ENCODE results near the gene TEC. TPM values are rescaled to one million over a fixed set of nuclear protein-coding genes. Genes with fewer than 3 reads are reported as not detected.
"Not testable (repeated sequence)": the region's sequence is repeated elsewhere in the genome, so short reads cannot be mapped to it uniquely, and the experiment has no call there.

The TEC gene
- polyA plus RNA-seq, 3 donors from 2014 or later: 2.2 to 4.8 (median 2.9) TPM

DNA sequence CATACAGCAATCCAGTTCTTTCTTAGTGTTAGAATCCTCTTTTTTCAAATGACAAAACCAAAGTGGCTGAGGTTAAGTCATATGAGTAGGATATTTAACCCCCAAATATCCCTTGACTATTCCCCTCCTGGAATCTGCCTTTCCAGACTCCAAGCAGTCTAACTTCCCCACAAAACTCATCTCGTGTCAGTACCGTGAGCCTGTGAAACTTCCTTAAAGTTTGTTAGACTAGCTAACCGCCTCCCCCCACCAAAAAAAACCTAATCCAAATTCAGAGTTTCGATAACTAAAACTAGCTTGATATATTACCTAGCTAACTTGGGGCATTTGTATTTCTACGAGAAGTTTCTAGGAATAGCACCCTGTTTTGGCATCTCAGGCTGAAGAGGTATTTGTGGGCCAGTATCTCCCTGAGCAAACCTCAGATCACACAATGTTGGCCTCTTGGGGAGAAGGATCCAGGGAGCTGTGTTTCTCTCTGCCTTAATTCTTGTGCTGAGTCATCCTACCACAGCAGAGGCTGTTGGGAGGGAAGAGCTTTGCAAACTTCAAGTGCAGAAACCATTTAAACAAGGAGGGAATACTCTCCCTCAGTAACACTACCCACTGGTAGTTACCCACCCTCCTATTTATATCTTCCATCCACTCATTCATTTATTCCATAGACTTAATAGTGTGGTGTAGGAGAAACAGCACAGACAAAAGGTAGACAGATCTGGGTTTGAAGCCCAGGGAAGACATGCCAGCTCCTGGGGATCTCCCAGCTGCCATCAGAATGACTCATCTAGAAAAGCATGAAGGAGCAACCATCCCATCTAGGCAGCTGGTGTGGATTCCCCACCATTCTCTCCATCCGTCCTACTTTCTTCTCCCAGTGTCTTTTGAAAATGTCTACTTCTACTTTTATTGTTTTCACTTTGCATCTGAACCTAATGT, 96.3 kb downstream of the TEC start:
- no peak for DNase-seq
- Mint-ChIP-seq H3K27ac (no peak overlapping the region), H3K9me3 (no peaks in the 10 kb centered on the region), H3K4me1 (no peaks in the 10 kb centered on the region), H3K36me3 (peaks cover 0 to 6% (median 5%) of the 10 kb centered on the region in 3 donors), H3K27me3 (ENCODE audit: low read depth in 3 of 3) (no peaks in the 10 kb centered on the region), H3K4me3 (no peak overlapping the region)

DNA sequence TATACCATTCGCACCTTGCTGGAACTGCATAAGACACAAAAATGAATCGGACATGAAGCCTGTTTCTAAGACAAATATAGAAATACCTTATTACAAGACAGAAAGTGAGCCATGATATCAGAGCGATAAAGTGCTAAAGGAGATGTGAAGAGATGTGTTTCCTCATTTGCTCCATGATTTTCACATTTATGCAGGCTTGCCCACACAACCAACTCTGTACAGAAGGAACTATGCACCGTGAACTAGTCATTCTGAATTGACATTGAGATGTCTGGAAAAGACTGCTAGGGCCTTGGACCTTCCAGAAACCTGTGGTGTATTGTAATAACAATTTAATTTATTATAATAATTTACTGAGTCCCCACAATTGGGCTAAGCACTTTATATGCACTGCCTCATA, 97.0 kb downstream of the TEC start:
- DNase-seq: no peak

DNA sequence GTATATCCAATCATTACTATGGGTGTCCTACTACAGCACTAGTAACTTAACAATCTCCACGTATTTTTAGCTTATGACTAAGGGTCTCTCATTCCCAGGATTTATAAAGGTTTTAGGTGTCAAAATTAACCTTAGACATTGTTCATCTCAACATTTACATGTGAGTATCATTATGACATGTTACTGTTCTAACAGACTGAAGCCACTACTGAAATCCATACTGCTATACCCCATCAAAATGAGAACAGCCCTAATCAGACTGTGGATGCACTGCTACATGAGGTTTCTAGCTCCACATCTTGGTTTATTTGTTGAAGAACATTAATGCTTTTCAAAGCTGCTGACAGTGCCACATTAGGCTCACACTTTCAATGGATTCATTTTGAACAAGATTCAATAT, 100.0 kb downstream of the TEC start:
- H3K27me3 Mint-ChIP-seq (ENCODE audit: low read depth in 3 of 3): no peaks in the 10 kb centered on the region
- H3K9me3 Mint-ChIP-seq: no peaks in the 10 kb centered on the region
- H3K27ac Mint-ChIP-seq: no peak overlapping the region
- no peak overlapping the region for H3K4me3 Mint-ChIP-seq
- peaks cover 7 to 19% (median 11%) of the 10 kb centered on the region in 3 donors for H3K36me3 Mint-ChIP-seq
- no peak for DNase-seq
- H3K4me1 Mint-ChIP-seq: no peaks in the 10 kb centered on the region

More for the DNA sequence above, 97.0 kb downstream of the TEC start:
- Mint-ChIP-seq H3K4me1 (no peaks in the 10 kb centered on the region), H3K36me3 (peaks cover 2 to 11% (median 7%) of the 10 kb centered on the region in 3 donors), H3K27ac (no peak overlapping the region), H3K4me3 (no peak overlapping the region), H3K27me3 (ENCODE audit: low read depth in 3 of 3) (no peaks in the 10 kb centered on the region), H3K9me3 (no peaks in the 10 kb centered on the region)

DNA sequence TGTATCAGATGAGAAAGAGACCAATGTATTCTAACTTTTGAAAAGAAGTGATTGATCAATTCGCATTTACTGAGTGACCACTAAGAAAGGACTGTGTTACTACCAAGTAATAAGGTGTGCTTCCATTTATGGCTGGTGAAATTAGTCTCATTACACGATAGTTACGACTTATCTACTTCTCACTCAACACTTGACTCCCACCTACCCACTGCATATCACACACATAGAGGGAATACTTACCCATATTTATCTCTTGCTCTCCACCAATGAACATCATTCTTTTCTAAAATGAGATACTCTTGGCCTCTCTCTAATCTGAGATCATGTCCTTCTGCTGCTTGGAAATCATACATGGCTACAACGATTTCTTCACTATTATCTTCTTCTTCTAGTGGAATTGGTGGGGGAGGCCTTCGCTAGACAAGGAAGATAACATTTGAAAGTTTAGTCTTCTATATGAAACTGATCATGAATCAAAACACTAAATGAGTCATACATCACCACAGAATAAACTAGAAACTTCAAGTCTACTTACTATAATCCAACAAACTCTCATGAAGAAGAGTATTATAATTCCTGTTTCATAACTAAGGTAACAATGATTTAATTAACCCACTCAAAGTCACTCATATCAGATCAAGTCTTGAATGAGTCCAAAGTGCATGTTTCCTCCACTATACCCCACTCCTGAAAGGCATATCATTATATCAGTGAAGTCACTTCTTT, 101.9 kb downstream of the TEC start:
- H3K4me3 Mint-ChIP-seq: no peak overlapping the region
- H3K27me3 Mint-ChIP-seq (ENCODE audit: low read depth in 3 of 3): no peaks in the 10 kb centered on the region
- H3K9me3 Mint-ChIP-seq: no peaks in the 10 kb centered on the region
- H3K4me1 Mint-ChIP-seq: peaks cover 0 to 6% of the 10 kb centered on the region in 2 donors
- DNase-seq: no peak
- H3K27ac Mint-ChIP-seq: no peak overlapping the region
- H3K36me3 Mint-ChIP-seq: peaks cover 7 to 19% (median 11%) of the 10 kb centered on the region in 3 donors

DNA sequence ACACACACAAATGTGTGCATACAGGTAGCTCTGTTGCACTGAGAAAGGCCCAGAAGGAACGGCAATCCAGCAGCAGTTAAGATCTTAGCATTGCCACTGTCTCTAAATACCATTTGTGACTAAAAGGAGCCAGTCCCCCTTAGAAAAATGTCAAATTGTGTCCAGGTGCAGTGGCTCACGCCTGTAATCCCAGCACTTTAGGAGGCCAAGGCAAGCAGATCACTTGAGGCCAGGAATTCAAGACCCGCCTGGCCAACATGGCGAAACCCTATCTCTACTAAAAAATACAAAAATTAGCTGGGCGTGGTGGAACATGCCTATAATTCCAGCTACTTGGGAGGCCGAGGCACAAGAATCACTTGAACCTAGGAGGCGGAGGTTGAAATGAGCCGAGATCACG, 105.1 kb downstream of the TEC start:
- H3K27me3 Mint-ChIP-seq (ENCODE audit: low read depth in 3 of 3); H3K4me1 Mint-ChIP-seq; DNase-seq; H3K27ac Mint-ChIP-seq; H3K9me3 Mint-ChIP-seq; H3K4me3 Mint-ChIP-seq: not testable (repeated sequence)
- peaks cover 7 to 20% (median 15%) of the 10 kb centered on the region in 3 donors for H3K36me3 Mint-ChIP-seq

DNA sequence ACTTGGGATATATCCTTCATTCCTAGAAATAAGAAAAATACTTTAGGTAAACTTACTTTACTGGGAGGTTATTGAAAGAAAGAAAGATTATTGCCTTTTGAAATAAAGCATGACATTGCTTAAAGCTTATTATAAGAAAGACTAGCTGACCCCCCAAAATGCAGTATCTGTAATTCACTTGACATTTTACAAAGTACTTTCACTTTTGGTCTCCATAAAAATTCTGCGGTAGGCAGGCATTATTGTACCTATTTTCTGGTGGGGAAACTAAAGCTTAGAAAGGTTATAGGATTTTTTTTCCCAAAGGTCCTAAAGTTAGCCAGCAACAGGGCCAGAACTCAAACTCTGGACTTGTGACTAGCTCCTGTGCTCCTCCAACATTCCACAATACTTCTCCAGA, 105.9 kb downstream of the TEC start:
- H3K27me3 Mint-ChIP-seq (ENCODE audit: low read depth in 3 of 3): no peaks in the 10 kb centered on the region

DNA sequence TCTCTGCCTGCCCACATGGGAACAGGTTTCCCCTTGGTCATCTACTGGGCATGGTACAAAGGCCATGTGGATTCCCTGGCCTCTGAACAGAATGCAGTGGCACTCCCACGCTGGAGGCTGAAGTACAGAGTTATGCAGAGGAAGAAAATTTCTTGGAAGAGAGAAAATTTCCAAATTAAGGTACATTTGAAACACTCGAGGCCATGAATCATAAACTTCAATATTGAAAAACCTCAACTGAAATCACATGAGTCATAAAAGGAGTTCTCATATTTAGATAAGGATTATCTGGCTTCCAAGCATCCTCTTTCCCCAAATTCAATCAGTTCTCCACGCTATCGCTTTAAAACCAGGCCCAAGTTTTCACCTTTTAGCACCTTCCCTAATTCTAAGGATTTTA, 107.5 kb downstream of the TEC start:
- peaks cover 0 to 6% of the 10 kb centered on the region in 2 donors for H3K4me1 Mint-ChIP-seq
- H3K27ac Mint-ChIP-seq: no peak overlapping the region
- no peaks in the 10 kb centered on the region for H3K27me3 Mint-ChIP-seq (ENCODE audit: low read depth in 3 of 3)
- DNase-seq: no peak
- peaks cover 9 to 24% (median 10%) of the 10 kb centered on the region in 3 donors for H3K36me3 Mint-ChIP-seq
- no peak overlapping the region for H3K4me3 Mint-ChIP-seq
- peaks cover 0 to under 1% (median 0%) of the 10 kb centered on the region in 6 donors for H3K9me3 Mint-ChIP-seq

More for the DNA sequence above, 105.9 kb downstream of the TEC start:
- H3K9me3 Mint-ChIP-seq: no peaks in the 10 kb centered on the region
- H3K4me3 Mint-ChIP-seq: no peak overlapping the region
- no peak overlapping the region for H3K27ac Mint-ChIP-seq
- DNase-seq: no peak
- peaks cover 7 to 25% (median 15%) of the 10 kb centered on the region in 3 donors for H3K36me3 Mint-ChIP-seq
- H3K4me1 Mint-ChIP-seq: peaks cover 0 to 6% of the 10 kb centered on the region in 2 donors

DNA sequence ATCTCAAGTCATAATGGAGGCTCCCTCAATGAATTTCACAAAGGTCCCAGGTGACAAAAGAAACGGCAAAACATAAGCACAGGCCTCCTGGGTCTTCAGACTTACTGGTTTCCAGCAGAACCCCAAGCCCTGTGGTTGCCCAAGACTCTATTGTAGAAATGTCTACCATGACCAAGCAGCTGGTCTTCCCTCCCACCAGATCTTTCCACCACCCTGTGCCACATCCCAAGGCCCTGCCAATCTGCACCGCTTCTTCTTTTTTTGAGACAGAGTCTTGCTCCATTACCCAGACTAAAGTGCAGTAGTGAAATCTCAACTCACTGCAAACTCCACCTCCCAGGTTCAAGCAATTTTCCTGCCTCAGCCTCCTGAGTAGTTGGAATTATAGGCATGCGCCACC, 112.4 kb downstream of the TEC start:
- no peak for DNase-seq
- Mint-ChIP-seq H3K9me3 (peaks cover 8 to 29% (median 17%) of the 10 kb centered on the region in 6 donors), H3K4me3 (no peak overlapping the region), H3K36me3 (peaks cover 31 to 53% (median 34%) of the 10 kb centered on the region in 3 donors), H3K27ac (no peak overlapping the region), H3K27me3 (ENCODE audit: low read depth in 3 of 3) (no peaks in the 10 kb centered on the region), H3K4me1 (no peaks in the 10 kb centered on the region)

DNA sequence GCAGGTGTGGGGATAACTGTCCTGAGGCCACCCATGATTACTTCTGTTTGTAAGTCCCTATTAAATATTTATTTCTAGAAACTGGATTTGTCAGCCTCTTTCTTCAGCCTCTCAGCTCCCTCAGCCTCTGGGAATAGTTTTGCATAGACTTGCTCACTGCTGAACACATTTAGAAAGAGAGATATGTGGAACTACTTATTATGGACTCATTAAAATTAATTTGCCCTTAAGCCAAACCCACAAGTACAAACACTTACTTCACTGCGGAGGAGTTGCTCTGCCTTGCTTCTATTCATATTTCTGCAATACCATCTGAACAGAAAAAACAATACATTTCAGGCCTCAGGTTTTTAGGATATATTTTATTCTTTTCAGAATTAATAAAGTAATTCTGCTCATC, 113.2 kb downstream of the TEC start:
- DNase-seq: no peak
- Mint-ChIP-seq H3K27me3 (ENCODE audit: low read depth in 3 of 3) (no peaks in the 10 kb centered on the region), H3K4me3 (no peak overlapping the region), H3K9me3 (peaks cover 8 to 29% (median 17%) of the 10 kb centered on the region in 6 donors), H3K36me3 (peaks cover 31 to 53% (median 34%) of the 10 kb centered on the region in 3 donors), H3K27ac (no peak overlapping the region), H3K4me1 (no peaks in the 10 kb centered on the region)

DNA sequence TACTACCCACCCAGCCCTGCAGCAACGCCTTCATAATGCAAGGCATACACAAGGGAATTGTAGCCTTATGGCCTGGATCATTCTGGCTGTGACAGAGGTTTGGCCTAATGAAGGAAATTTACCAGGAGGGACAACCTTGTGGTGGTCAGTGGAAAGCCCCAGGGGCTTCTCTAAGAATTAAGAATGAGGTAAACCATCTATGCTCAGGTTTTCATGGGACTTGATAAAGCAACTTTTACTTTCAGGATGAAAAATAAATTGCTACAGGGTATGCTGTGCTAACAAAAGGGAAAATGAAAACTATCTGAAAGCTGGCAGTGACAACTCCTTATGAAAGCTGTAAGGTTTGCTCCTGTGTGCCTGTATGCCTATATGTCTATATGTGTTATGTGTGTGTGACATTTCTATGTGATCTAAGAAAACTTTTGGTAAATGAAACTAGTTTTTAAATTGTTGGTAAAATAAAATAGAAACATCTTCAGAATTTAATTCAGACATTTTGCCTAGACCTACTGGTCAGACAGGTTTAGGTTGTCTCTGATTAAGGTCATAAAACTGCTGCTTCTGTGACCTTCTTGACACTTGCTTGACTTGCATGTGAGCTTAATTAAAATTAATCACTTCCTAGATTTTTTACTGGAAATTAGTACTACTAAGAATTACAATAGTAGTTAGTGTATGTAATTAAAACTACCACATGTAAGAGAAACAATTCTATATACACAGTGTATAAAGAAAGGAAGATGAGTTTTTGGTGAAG, 115.7 kb downstream of the TEC start:
- Mint-ChIP-seq H3K27me3 (ENCODE audit: low read depth in 3 of 3) (no peaks in the 10 kb centered on the region), H3K4me3 (no peak overlapping the region), H3K36me3 (peaks cover 31 to 42% (median 34%) of the 10 kb centered on the region in 3 donors), H3K9me3 (peaks cover 8 to 29% (median 17%) of the 10 kb centered on the region in 6 donors), H3K4me1 (no peaks in the 10 kb centered on the region), H3K27ac (no peak overlapping the region)
- DNase-seq: no peak

DNA sequence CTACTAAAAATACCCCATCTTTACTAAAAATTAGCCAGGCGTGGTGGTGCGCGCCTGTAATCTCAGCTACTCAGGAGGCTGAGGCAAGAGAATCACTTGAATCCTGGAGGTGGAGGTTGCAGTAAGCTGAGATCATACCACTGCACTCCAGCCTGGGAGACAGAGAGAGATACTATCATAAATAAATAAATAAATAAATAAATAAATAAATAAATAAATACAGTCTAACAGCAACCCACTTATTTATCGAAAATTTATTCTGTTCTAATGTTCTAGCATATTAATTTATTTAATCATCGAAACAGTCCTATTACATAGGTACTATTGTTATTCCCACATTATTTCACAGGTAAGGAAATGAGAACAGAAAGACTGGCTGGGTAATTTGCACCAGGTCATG, 117.4 kb downstream of the TEC start:
- H3K4me1 Mint-ChIP-seq: no peaks in the 10 kb centered on the region
- H3K27ac Mint-ChIP-seq: no peak overlapping the region
- H3K27me3 Mint-ChIP-seq (ENCODE audit: low read depth in 3 of 3): no peaks in the 10 kb centered on the region
- no peak overlapping the region for H3K4me3 Mint-ChIP-seq
- peaks cover 8 to 29% (median 17%) of the 10 kb centered on the region in 6 donors for H3K9me3 Mint-ChIP-seq
- peaks cover 29 to 44% (median 32%) of the 10 kb centered on the region in 3 donors for H3K36me3 Mint-ChIP-seq
- DNase-seq: no peak

DNA sequence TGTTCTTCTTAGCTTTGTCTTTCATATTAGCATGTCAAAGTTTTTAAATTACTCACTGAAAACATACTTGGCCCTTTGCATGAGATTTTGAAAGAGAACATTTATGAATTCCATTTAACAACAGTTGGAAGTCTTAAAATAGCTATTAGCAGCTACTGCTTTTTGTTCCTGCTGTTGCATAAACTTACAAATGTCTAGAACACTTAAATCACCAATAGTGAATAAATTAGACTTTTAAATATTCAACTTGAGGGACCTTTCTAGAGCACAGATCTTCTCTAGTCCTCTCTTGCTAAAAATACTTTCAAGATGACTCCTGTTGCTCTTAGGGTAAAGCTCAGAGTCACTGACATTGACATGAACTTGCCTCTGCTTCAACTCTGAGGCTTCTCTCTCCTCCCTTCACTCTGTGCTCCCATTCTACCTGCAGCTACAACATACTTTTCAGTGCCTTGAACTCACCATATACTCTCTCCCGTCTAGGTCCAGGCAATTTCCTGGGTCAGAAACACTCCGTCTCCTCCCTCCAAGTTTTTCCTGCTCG, 119.7 kb downstream of the TEC start:
- Mint-ChIP-seq H3K4me1 (no peaks in the 10 kb centered on the region), H3K36me3 (peaks cover 7 to 31% (median 15%) of the 10 kb centered on the region in 3 donors), H3K9me3 (peaks cover 4 to 19% (median 12%) of the 10 kb centered on the region in 6 donors), H3K27ac (no peak overlapping the region), H3K4me3 (no peak overlapping the region), H3K27me3 (ENCODE audit: low read depth in 3 of 3) (peaks cover 0 to 2% (median 0%) of the 10 kb centered on the region in 3 donors)
- DNase-seq: no peak

DNA sequence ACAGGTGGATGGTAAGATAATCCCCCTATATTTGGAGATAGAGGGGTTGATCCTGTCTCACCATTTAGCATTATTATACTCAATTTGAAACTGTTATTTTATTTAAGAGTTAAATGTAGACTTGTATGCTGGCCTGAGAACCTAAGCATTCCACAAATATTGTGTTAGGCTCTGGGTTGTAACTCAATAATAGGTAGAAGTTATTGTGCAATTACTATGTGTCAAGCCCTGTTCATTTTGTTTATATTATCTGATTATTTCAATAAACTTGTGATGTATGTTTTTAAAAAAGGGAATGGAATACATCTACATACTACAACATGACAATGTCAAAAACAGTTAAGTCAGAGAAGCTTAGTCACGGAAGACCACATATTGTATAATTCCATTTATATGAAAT, 122.0 kb downstream of the TEC start:
- Mint-ChIP-seq H3K4me3 (no peak overlapping the region), H3K27me3 (ENCODE audit: low read depth in 3 of 3) (peaks cover 0 to 2% (median 0%) of the 10 kb centered on the region in 3 donors), H3K36me3 (peaks cover 3 to 17% (median 4%) of the 10 kb centered on the region in 3 donors), H3K4me1 (no peaks in the 10 kb centered on the region), H3K9me3 (no peaks in the 10 kb centered on the region), H3K27ac (no peak overlapping the region)
- no peak for DNase-seq

All from immature natural killer cell (primary cell).